ENCODE results near the gene MACROD2. TPM values are rescaled to one million over a fixed set of nuclear protein-coding genes. Genes with fewer than 3 reads are reported as not detected.

MACROD2 gene
- total RNA-seq, 1 experiment from 2014 or later = 3.7 TPM

GRCh38 chr20:15834857-15835256, 1839.5 kb downstream of the MACROD2 start:
- no peaks in the 10 kb centered on the region for H3K9me2 ChIP-seq (ENCODE audit: insufficient read depth)
- H3K9me3 ChIP-seq (ENCODE audit: control insufficient read depth in 1 of 2, insufficient read depth in 1 of 2, low read depth in 1 of 2, low read length in 2 of 2) = peaks cover 7 to 21% of the 10 kb centered on the region in 2 experiments; a peak in 2 of 4 replicates
- H3K27ac ChIP-seq (ENCODE audit: low read depth, low read length) = no peak overlapping the region
- no peak overlapping the region for H2AFZ ChIP-seq (ENCODE audit: low read depth, low read length, poor library complexity, severe bottlenecking)
- H3K4me2 ChIP-seq (ENCODE audit: low read length) = no peak overlapping the region
- ChIA-PET RAD21 (ENCODE audit: low non-redundant PET in 1 of 2, low total read pairs in 2 of 2, uncharacterized antibody in 2 of 2, unreplicated experiment in 2 of 2) (no interaction called here), POLR2A (no interaction called here), CTCF (no interaction called here)
- H3K79me2 ChIP-seq (ENCODE audit: insufficient read depth, low read length) = no peaks in the 10 kb centered on the region
- H4K20me1 ChIP-seq (ENCODE audit: insufficient read depth) = no peaks in the 10 kb centered on the region
- no peak overlapping the region for H3K9ac ChIP-seq (ENCODE audit: low read length)
- H3K36me3 ChIP-seq (ENCODE audit: control insufficient read depth in 1 of 2, insufficient read depth in 2 of 2, low read length in 2 of 2) = no peaks in the 10 kb centered on the region
- intact Hi-C loops (cut with micrococcal nuclease) = no loop called here
- TF ChIP-seq CTCF (IDR thresholded peaks at IDR 0.05 in 2 of 3, conservative IDR thresholded peaks at IDR 0.05 in 1 of 3; ENCODE audit: borderline replicate concordance in 1 of 3, insufficient read depth in 1 of 3, low read depth in 2 of 3, low read length in 2 of 3) (no peak), CEBPB (IDR thresholded peaks at IDR 0.05; ENCODE audit: low read depth) (no peak), CBX3 (IDR thresholded peaks at IDR 0.05; ENCODE audit: low read depth) (no peak), EZH2phosphoT487 (IDR thresholded peaks at IDR 0.05; ENCODE audit: borderline replicate concordance) (no peak), TCF7L2 (IDR thresholded peaks at IDR 0.05; ENCODE audit: borderline replicate concordance, extremely low read depth, insufficient read depth, insufficient read length) (no peak), YY1 (IDR thresholded peaks at IDR 0.05; ENCODE audit: extremely low read depth, insufficient replicate concordance, low read depth, low read length) (no peak), RAD21 (IDR thresholded peaks at IDR 0.05; ENCODE audit: low read depth) (no peak), MAX (IDR thresholded peaks at IDR 0.05) (no peak), ZNF274 (IDR thresholded peaks at IDR 0.05; ENCODE audit: low read depth, low read length) (no peak), SP1 (IDR thresholded peaks at IDR 0.05; ENCODE audit: low read depth) (no peak), SRF (IDR thresholded peaks at IDR 0.05; ENCODE audit: low read depth) (no peak), ELF1 (IDR thresholded peaks at IDR 0.05; ENCODE audit: borderline replicate concordance, low read depth) (no peak)
- ATAC-seq (no peak), DNase-seq (ENCODE audit: low read depth, low spot score) (no peak)
- no TSS peak for BruUV-seq (replicated peaks)
- no peak overlapping the region for H3K4me3 ChIP-seq (replicated peaks in 1 of 2; ENCODE audit: low read depth in 1 of 2, low read length in 2 of 2)
- no peaks in the 10 kb centered on the region for H3K4me1 ChIP-seq (ENCODE audit: control insufficient read depth in 1 of 2, insufficient read depth in 2 of 2, low read length in 2 of 2)
- H3K27me3 ChIP-seq (ENCODE audit: insufficient read depth, low read length) = no peaks in the 10 kb centered on the region

Data from HCT116 (cell line).